H9 (cell line): ENCODE data around the gene HP. TPM values are rescaled to one million over a fixed set of nuclear protein-coding genes. Genes with fewer than 3 reads are reported as not detected.

Experiments
- DNase-seq: peaks from one replicate; pipeline ENCODE4 v3.0.0-alpha.2; 2017
- H2AFZ ChIP-seq: one replicate; pipeline ENCODE4 v1.6.1; 2013; ENCODE audit warnings: mild to moderate bottlenecking, low read length, control low read depth, moderate library complexity
- H2AK5ac ChIP-seq: 2 replicates; pipeline ENCODE4 v1.6.1; 2013; ENCODE audit warnings: low read length, control low read depth, mixed read lengths; ENCODE audit not compliant: insufficient read length
- H2BK120ac ChIP-seq: one replicate; pipeline ENCODE4 v1.6.1; 2013; ENCODE audit warnings: low read depth, mild to moderate bottlenecking, low read length, control low read depth, inconsistent platforms; ENCODE audit not compliant: poor library complexity, severe bottlenecking
- H2BK12ac ChIP-seq: 2 replicates; pipeline ENCODE4 v1.6.1; 2013; ENCODE audit warnings: low read length, control low read depth, mixed read lengths, low read depth; ENCODE audit not compliant: insufficient read length
- H2BK15ac ChIP-seq: 2 replicates; pipeline ENCODE4 v1.6.1; 2013; ENCODE audit warnings: low read depth, low read length, control low read depth
- H2BK20ac ChIP-seq: one replicate; pipeline ENCODE4 v1.6.1; 2013; ENCODE audit warnings: low read depth, mild to moderate bottlenecking, low read length, control low read depth, inconsistent platforms; ENCODE audit not compliant: poor library complexity, severe bottlenecking
- H2BK5ac ChIP-seq: 2 replicates; pipeline ENCODE4 v1.6.1; 2013; ENCODE audit warnings: low read length, control low read depth, mixed read lengths; ENCODE audit not compliant: insufficient read length
- H3K14ac ChIP-seq: 2 replicates; pipeline ENCODE4 v1.6.1; 2013; ENCODE audit warnings: low read length, control low read depth; ENCODE audit not compliant: insufficient read depth
- H3K18ac ChIP-seq: 2 replicates; pipeline ENCODE4 v1.6.1; 2013; ENCODE audit warnings: low read depth, mild to moderate bottlenecking, mixed read lengths, low read length, control low read depth; ENCODE audit not compliant: insufficient read length
- H3K23ac ChIP-seq: 2 replicates; pipeline ENCODE4 v1.6.1; 2013; ENCODE audit warnings: low read length, control low read depth, mixed read lengths, low read depth; ENCODE audit not compliant: insufficient read length
- H3K23me2 ChIP-seq: 2 replicates; pipeline ENCODE4 v1.6.1; 2013; ENCODE audit warnings: low read depth, mild to moderate bottlenecking, mixed read lengths, low read length, control low read depth; ENCODE audit not compliant: insufficient read length, poor library complexity, severe bottlenecking
- H3K27ac ChIP-seq: 2 replicates; pipeline ENCODE4 v1.5.1; 2013; ENCODE audit warnings: low read length, control low read depth, mixed read lengths, low read depth; ENCODE audit not compliant: insufficient read length
- H3K27me3 ChIP-seq: 2 replicates; pipeline ENCODE4 v1.6.1; 2013; ENCODE audit warnings: low read length, control low read depth, inconsistent platforms; ENCODE audit not compliant: insufficient read depth
- H3K4ac ChIP-seq: 2 replicates; pipeline ENCODE4 v1.6.1; 2013; ENCODE audit warnings: low read depth, mild to moderate bottlenecking, control low read depth, inconsistent platforms, low read length, moderate library complexity
- H3K4me1 ChIP-seq: 2 replicates; pipeline ENCODE4 v1.6.1; 2013; ENCODE audit warnings: low read length, control low read depth, inconsistent platforms; ENCODE audit not compliant: insufficient read depth
- H3K4me2 ChIP-seq: 2 replicates; pipeline ENCODE4 v1.6.1; 2013; ENCODE audit warnings: low read length, control low read depth, mixed read lengths; ENCODE audit not compliant: insufficient read length, insufficient read depth
- H3K56ac ChIP-seq: 2 replicates; pipeline ENCODE4 v1.6.1; 2013; ENCODE audit warnings: low read depth, mild to moderate bottlenecking, mixed read lengths, low read length, control low read depth; ENCODE audit not compliant: insufficient read length
- H3K79me1 ChIP-seq: 2 replicates; pipeline ENCODE4 v1.6.1; 2013; ENCODE audit warnings: low read depth, mild to moderate bottlenecking, moderate library complexity, low read length, control low read depth, inconsistent platforms; ENCODE audit not compliant: insufficient read depth, poor library complexity, severe bottlenecking
- H3K79me2 ChIP-seq: 2 replicates; pipeline ENCODE4 v1.6.1; 2013; ENCODE audit warnings: low read length, control low read depth, inconsistent platforms; ENCODE audit not compliant: insufficient read depth
- H3K9ac ChIP-seq: 2 replicates; pipeline ENCODE4 v1.6.1; 2013; ENCODE audit warnings: low read length, control low read depth, mixed read lengths; ENCODE audit not compliant: insufficient read length; ENCODE audit errors: extremely low read depth
- H3K9me3 ChIP-seq: one replicate; pipeline ENCODE4 v1.6.1; 2013; ENCODE audit warnings: low read depth, low read length, inconsistent platforms; ENCODE audit not compliant: control insufficient read depth
- H3T11ph ChIP-seq: one replicate; pipeline ENCODE4 v1.6.1; 2013; ENCODE audit warnings: mild to moderate bottlenecking, low read length, control low read depth, inconsistent platforms
- H4K20me1 ChIP-seq: one replicate; pipeline ENCODE4 v1.6.1; 2013; ENCODE audit not compliant: control insufficient read depth, insufficient read length, insufficient read depth
- H4K5ac ChIP-seq: 2 replicates; pipeline ENCODE4 v1.6.1; 2013; ENCODE audit warnings: low read depth, mild to moderate bottlenecking, mixed read lengths, low read length, control low read depth; ENCODE audit not compliant: insufficient read length
- H4K8ac ChIP-seq: replicated peaks from 2 replicates; pipeline ENCODE4 v1.6.1; 2013; ENCODE audit warnings: low read length, control low read depth, mixed read lengths, low read depth; ENCODE audit not compliant: insufficient read length
- H4K91ac ChIP-seq: 2 replicates; pipeline ENCODE4 v1.6.1; 2013; ENCODE audit warnings: low read depth, mild to moderate bottlenecking, moderate library complexity, mixed read lengths, low read length, control low read depth; ENCODE audit not compliant: insufficient read length
- H3K27ac Mint-ChIP-seq, 3 experiments: 2 replicates in 2 of 3; 3 replicates in 1 of 3; pipeline ENCODE4 v1.8.0; 2020 to 2021; ENCODE audit warnings: mixed read lengths in 3 of 3, mild to moderate bottlenecking in 1 of 3, moderate library complexity in 1 of 3
- H3K27me3 Mint-ChIP-seq: 2 replicates; pipeline ENCODE4 v1.8.0; 2021; ENCODE audit warnings: low read depth, mild to moderate bottlenecking, moderate library complexity, mixed read lengths
- H3K36me3 Mint-ChIP-seq, 3 experiments: 2 replicates in 2 of 3; 3 replicates in 1 of 3; pipeline ENCODE4 v1.8.0; 2020 to 2021; ENCODE audit warnings: low read depth in 3 of 3, mixed read lengths in 3 of 3; ENCODE audit not compliant: insufficient read depth in 1 of 3
- H3K4me1 Mint-ChIP-seq, 2 experiments: 2 replicates each; pipeline ENCODE4 v1.8.0; 2020; ENCODE audit warnings: mixed read lengths in 2 of 2
- H3K4me3 Mint-ChIP-seq, 2 experiments: 2 replicates in 1 of 2; 3 replicates in 1 of 2; pipeline ENCODE4 v1.8.0; 2020 to 2021; ENCODE audit warnings: mild to moderate bottlenecking in 2 of 2, mixed read lengths in 2 of 2, moderate library complexity in 1 of 2
- H3K9me3 Mint-ChIP-seq, 2 experiments: 2 replicates in 1 of 2; 3 replicates in 1 of 2; pipeline ENCODE4 v1.8.0; 2020; ENCODE audit warnings: mild to moderate bottlenecking in 2 of 2, mixed read lengths in 2 of 2, moderate library complexity in 1 of 2
- CTCF ChIP-seq: fragments of 200-600 bp; sonication (generic); conservative IDR thresholded peaks from 3 replicates; pipeline ENCODE4 v1.8.0; 2021; ENCODE audit warnings: antibody characterized with exemption, mild to moderate bottlenecking
- WGBS: extraction: QIAGEN DNeasy Blood & Tissue Kit; methylation state at CpG from one replicate; pipeline ENCODE4 v1.1.7; 2013; ENCODE audit warnings: missing lambda C conversion rate, low lambda C conversion rate, mixed read lengths; ENCODE audit not compliant: insufficient read length; ENCODE audit errors: extremely low coverage; 5-methylcytosine and 5-hydroxymethylcytosine counted together
- total RNA-seq: library from RNA; stranded (reverse); gene quantifications from 2 replicates; pipeline ENCODE4 v1.2.1, GENCODE V29; 2021

HP gene
- total RNA-seq, 1 experiment from 2014 or later, result not detected

GRCh38 chr16:72060405-72060804 is 6.1 kb downstream of the HP start:
- Histone ChIP-seq H3K18ac (no peak overlapping the region), H3K4me1 (no peaks in the 10 kb centered on the region), H2BK20ac (no peak overlapping the region), H3K9me3 (no peaks in the 10 kb centered on the region), H3K79me2 (no peaks in the 10 kb centered on the region), H4K91ac (no peak overlapping the region), H3K56ac (no peak overlapping the region), H3K14ac (no peak overlapping the region), H3K79me1 (no peaks in the 10 kb centered on the region), H3K27ac (no peak overlapping the region), H3K9ac (no peak overlapping the region), H3K4me2 (no peak overlapping the region), H2BK12ac (no peak overlapping the region), H2BK15ac (no peak overlapping the region), H3T11ph (no peak overlapping the region), H2AK5ac (no peak overlapping the region), H2AFZ (no peak overlapping the region), H2BK120ac (no peak overlapping the region), H4K20me1 (no peaks in the 10 kb centered on the region), H4K5ac (no peak overlapping the region), H3K23me2 (no peaks in the 10 kb centered on the region), H4K8ac (no peak overlapping the region), H3K4ac (no peak overlapping the region), H2BK5ac (no peak overlapping the region), H3K23ac (no peak overlapping the region), H3K27me3 (no peaks in the 10 kb centered on the region)
- TF ChIP-seq CTCF, result no peak
- peaks cover 7% of the 10 kb centered on the region for H3K27me3 Mint-ChIP-seq
- no peak overlapping the region; a peak in 1 of 7 replicates for H3K27ac Mint-ChIP-seq
- H3K36me3 Mint-ChIP-seq, result no peaks in the 10 kb centered on the region
- WGBS, result no CpG with 5 or more reads among the region's 9 CpGs
- H3K9me3 Mint-ChIP-seq, result peaks cover 0 to 3% of the 10 kb centered on the region in 2 experiments; a peak in 2 of 5 replicates
- H3K4me3 Mint-ChIP-seq, result no peak overlapping the region
- DNase-seq, result no peak
- H3K4me1 Mint-ChIP-seq, result 0 out of 4 replicates have a peak, but pooled peaks cover 0 to 3% of the 10 kb centered on the region in 2 experiments
